Measurements from ENCODE around the gene OSBPL9.

OSBPL9 gene

GRCh38 chr1:51734896-51735745, 118.2 kb downstream of the OSBPL9 start:
- in situ Hi-C loops (cut with MboI; ENCODE audit: low sequenced_read_pairs): no loop called here

GRCh38 chr1:51735746-51736254, 118.9 kb downstream of the OSBPL9 start:
- in situ Hi-C loops (cut with MboI; ENCODE audit: low sequenced_read_pairs): no loop called here

GRCh38 chr1:51736702-51737101, 119.8 kb downstream of the OSBPL9 start:
- in situ Hi-C loops (cut with MboI; ENCODE audit: low sequenced_read_pairs): no loop called here

GRCh38 chr1:51738681-51739080, 121.8 kb downstream of the OSBPL9 start:
- in situ Hi-C loops (cut with MboI; ENCODE audit: low sequenced_read_pairs): no loop called here

GRCh38 chr1:51740652-51741051, 123.8 kb downstream of the OSBPL9 start:
- in situ Hi-C loops (cut with MboI; ENCODE audit: low sequenced_read_pairs): no loop called here

GRCh38 chr1:51741121-51741681, 124.3 kb downstream of the OSBPL9 start:
- in situ Hi-C loops (cut with MboI; ENCODE audit: low sequenced_read_pairs): no loop called here

GRCh38 chr1:51744506-51745303, 127.8 kb downstream of the OSBPL9 start:
- in situ Hi-C loops (cut with MboI; ENCODE audit: low sequenced_read_pairs): no loop called here

GRCh38 chr1:51745304-51745570, 128.3 kb downstream of the OSBPL9 start:
- in situ Hi-C loops (cut with MboI; ENCODE audit: low sequenced_read_pairs): no loop called here

- in situ Hi-C loops (cut with MboI; ENCODE audit: low sequenced_read_pairs): no loop called here
Observed at GRCh38 chr1:51749151-51749550, 132.3 kb downstream of the OSBPL9 start.

GRCh38 chr1:51750218-51750617, 133.3 kb downstream of the OSBPL9 start:
- in situ Hi-C loops (cut with MboI; ENCODE audit: low sequenced_read_pairs): no loop called here

- in situ Hi-C loops (cut with MboI; ENCODE audit: low sequenced_read_pairs): no loop called here
Observed at GRCh38 chr1:51750729-51751128, 133.8 kb downstream of the OSBPL9 start.

- in situ Hi-C loops (cut with MboI; ENCODE audit: low sequenced_read_pairs): no loop called here
Observed at GRCh38 chr1:51752073-51752948, 135.4 kb downstream of the OSBPL9 start.

- in situ Hi-C loops (cut with MboI; ENCODE audit: low sequenced_read_pairs): no loop called here
Observed at GRCh38 chr1:51753969-51754368, 137.1 kb downstream of the OSBPL9 start.

- in situ Hi-C loops (cut with MboI; ENCODE audit: low sequenced_read_pairs): no loop called here
Observed at GRCh38 chr1:51754666-51755065, 137.8 kb downstream of the OSBPL9 start.

GRCh38 chr1:51755437-51755836, 138.5 kb downstream of the OSBPL9 start:
- in situ Hi-C loops (cut with MboI; ENCODE audit: low sequenced_read_pairs): no loop called here

- in situ Hi-C loops (cut with MboI; ENCODE audit: low sequenced_read_pairs): no loop called here
Observed at GRCh38 chr1:51756290-51756689, 139.4 kb downstream of the OSBPL9 start.

GRCh38 chr1:51758310-51758709, 141.4 kb downstream of the OSBPL9 start:
- in situ Hi-C loops (cut with MboI; ENCODE audit: low sequenced_read_pairs): no loop called here

GRCh38 chr1:51760872-51761271, 144.0 kb downstream of the OSBPL9 start:
- in situ Hi-C loops (cut with MboI; ENCODE audit: low sequenced_read_pairs): no loop called here

- in situ Hi-C loops (cut with MboI; ENCODE audit: low sequenced_read_pairs): no loop called here
Observed at GRCh38 chr1:51761351-51761750, 144.5 kb downstream of the OSBPL9 start.

GRCh38 chr1:51768971-51769588, 152.2 kb downstream of the OSBPL9 start:
- in situ Hi-C loops (cut with MboI; ENCODE audit: low sequenced_read_pairs): no loop called here
